Liver (tissue), 9 donors: ENCODE measurements around the gene POU3F1. TPM values are rescaled to one million over a fixed set of nuclear protein-coding genes. Genes with fewer than 3 reads are reported as not detected.

Experiments
- DNase-seq: peaks from one replicate; pipeline ENCODE4 v3.0.0-alpha.2; 2017; ENCODE audit warnings: low spot score
- H3K27ac ChIP-seq, 2 donors: one replicate each; pipeline ENCODE4 v1.7.0; 2013; ENCODE audit warnings: inconsistent platforms in 2 of 2, low read length in 2 of 2, control low read depth in 1 of 2, low read depth in 1 of 2, mild to moderate bottlenecking in 1 of 2
- H3K27me3 ChIP-seq, 4 donors: one replicate each; pipeline versions ENCODE4 v1.6.1 to v1.7.0; 2013; ENCODE audit warnings: low read length in 3 of 4, inconsistent platforms in 1 of 4, mild to moderate bottlenecking in 1 of 4, moderate library complexity in 1 of 4; ENCODE audit not compliant: control insufficient read depth in 4 of 4, insufficient read depth in 4 of 4
- H3K36me3 ChIP-seq, 4 donors: one replicate each; pipeline versions ENCODE4 v1.6.1 to v1.7.0; 2013; ENCODE audit warnings: low read length in 3 of 4, mild to moderate bottlenecking in 3 of 4, low read depth in 1 of 4, moderate library complexity in 1 of 4; ENCODE audit not compliant: control insufficient read depth in 4 of 4, insufficient read depth in 3 of 4
- H3K4me1 ChIP-seq, 4 donors: one replicate each; pipeline versions ENCODE4 v1.6.1 to v1.7.0; 2013; ENCODE audit warnings: low read length in 3 of 4, mild to moderate bottlenecking in 3 of 4, moderate library complexity in 1 of 4; ENCODE audit not compliant: control insufficient read depth in 4 of 4, insufficient read depth in 4 of 4
- H3K4me3 ChIP-seq, 3 donors: one replicate each; pipeline versions ENCODE4 v1.6.1 to v1.7.0; 2013; ENCODE audit warnings: low read length in 3 of 3, control low read depth in 1 of 3, low read depth in 1 of 3, mild to moderate bottlenecking in 1 of 3
- H3K9ac ChIP-seq, 2 donors: one replicate each; pipeline ENCODE4 v1.7.0; 2013; ENCODE audit warnings: low read length in 2 of 2, mild to moderate bottlenecking in 2 of 2, moderate library complexity in 2 of 2, control low read depth in 1 of 2, low read depth in 1 of 2
- H3K9me3 ChIP-seq, 4 donors: one replicate each; pipeline versions ENCODE4 v1.6.1 to v1.7.0; 2013; ENCODE audit warnings: low read length in 3 of 4; ENCODE audit not compliant: control insufficient read depth in 4 of 4
- EGR1 ChIP-seq, 2 donors: IDR thresholded peaks; 2 replicates each; pipeline ENCODE4 v1.6.1; 2016 to 2018; ENCODE audit warnings: antibody characterized with exemption in 2 of 2, low read depth in 2 of 2
- FOXA1 ChIP-seq: IDR thresholded peaks from 2 replicates; pipeline ENCODE4 v1.6.1; 2016; ENCODE audit warnings: antibody characterized with exemption
- FOXA2 ChIP-seq: IDR thresholded peaks from 2 replicates; pipeline ENCODE4 v1.6.1; 2016; ENCODE audit warnings: antibody characterized with exemption
- GABPA ChIP-seq, 2 donors: IDR thresholded peaks in 1 of 2; conservative IDR thresholded peaks in 1 of 2; 2 replicates each; pipeline ENCODE4 v1.6.1; 2016; ENCODE audit warnings: antibody characterized with exemption in 2 of 2, mild to moderate bottlenecking in 1 of 2, moderate library complexity in 1 of 2
- HNF4A ChIP-seq, 2 donors: conservative IDR thresholded peaks; 2 replicates each; pipeline ENCODE4 v1.6.1; 2016; ENCODE audit warnings: antibody characterized with exemption in 2 of 2, mild to moderate bottlenecking in 2 of 2
- HNF4G ChIP-seq: IDR thresholded peaks from 2 replicates; pipeline ENCODE4 v1.6.1; 2016; ENCODE audit warnings: antibody characterized with exemption
- JUND ChIP-seq, 2 donors: IDR thresholded peaks; 2 replicates each; pipeline ENCODE4 v1.6.1; 2016; ENCODE audit warnings: antibody characterized with exemption in 2 of 2
- NR2F2 ChIP-seq: IDR thresholded peaks from 2 replicates; pipeline ENCODE4 v1.6.1; 2016; ENCODE audit warnings: antibody characterized with exemption
- RAD21 ChIP-seq, 2 donors: IDR thresholded peaks; 2 replicates each; pipeline ENCODE4 v1.6.1; 2016; ENCODE audit warnings: antibody characterized with exemption in 2 of 2, mild to moderate bottlenecking in 2 of 2
- RXRA ChIP-seq, 2 donors: IDR thresholded peaks; 2 replicates each; pipeline ENCODE4 v1.6.1; 2017 to 2018; ENCODE audit warnings: antibody characterized with exemption in 2 of 2, mild to moderate bottlenecking in 1 of 2
- SP1 ChIP-seq: IDR thresholded peaks from 2 replicates; pipeline ENCODE4 v1.6.1; 2018; ENCODE audit warnings: antibody characterized with exemption, mild to moderate bottlenecking
- TAF1 ChIP-seq: conservative IDR thresholded peaks from 2 replicates; pipeline ENCODE4 v1.6.1; 2016; ENCODE audit warnings: antibody characterized with exemption, mild to moderate bottlenecking
- YY1 ChIP-seq: IDR thresholded peaks from 2 replicates; pipeline ENCODE4 v1.6.1; 2016; ENCODE audit warnings: antibody characterized with exemption, mild to moderate bottlenecking
- WGBS: extraction: QIAGEN DNeasy Blood & Tissue Kit; methylation state at CpG from one replicate; pipeline ENCODE4 v1.1.7; 2013; 5-methylcytosine and 5-hydroxymethylcytosine counted together
- polyA plus RNA-seq, 2 donors: library from polyadenylated mRNA; stranded (reverse) in 1 of 2; unstranded in 1 of 2; fragments of 200-250 nt in 1 of 2; fragments of >200 nt in 1 of 2; fragmentation: Nextera tagmentation in 1 of 2; extraction: Ambion mirVana in 1 of 2; gene quantifications; one replicate each; pipeline versions ENCODE4 v1.2.1 to v1.2.3, GENCODE V29; 2013 to 2015
- total RNA-seq, 2 donors: library from RNA; depleted of rRNA; stranded (reverse); fragments of >200 nt; gene quantifications; one replicate each; pipeline ENCODE4 v1.2.3, GENCODE V29; 2014
- TF ChIP-seq, protein P1 (sequence below): IDR thresholded peaks from 2 replicates; pipeline ENCODE4 v1.6.1; 2016; ENCODE audit warnings: antibody characterized with exemption
- TF ChIP-seq, protein P2 (sequence below): IDR thresholded peaks from 2 replicates; pipeline ENCODE4 v1.6.1; 2016; ENCODE audit warnings: antibody characterized with exemption, mild to moderate bottlenecking
- TF ChIP-seq, protein P3 (sequence below): IDR thresholded peaks from 2 replicates; pipeline ENCODE4 v1.6.1; 2016; ENCODE audit warnings: antibody characterized with exemption
- TF ChIP-seq, protein P4 (sequence below): IDR thresholded peaks from 2 replicates; pipeline ENCODE4 v1.6.1; 2016; ENCODE audit warnings: antibody characterized with exemption
- TF ChIP-seq, protein P5 (sequence below): fragments of 150-350 bp; IDR thresholded peaks from 2 replicates; pipeline ENCODE4 v1.5.1; 2017; ENCODE audit warnings: improper control_type of control experiment, low read depth, low read length; ENCODE audit not compliant: missing input control
- donor health status: healthy.
- donor health status: healthy.
- donor health status: healthy.
- donor health status: healthy.
- donor health status: healthy.

The POU3F1 gene
- total and polyA plus RNA-seq, 4 donors: not detected

DNA sequence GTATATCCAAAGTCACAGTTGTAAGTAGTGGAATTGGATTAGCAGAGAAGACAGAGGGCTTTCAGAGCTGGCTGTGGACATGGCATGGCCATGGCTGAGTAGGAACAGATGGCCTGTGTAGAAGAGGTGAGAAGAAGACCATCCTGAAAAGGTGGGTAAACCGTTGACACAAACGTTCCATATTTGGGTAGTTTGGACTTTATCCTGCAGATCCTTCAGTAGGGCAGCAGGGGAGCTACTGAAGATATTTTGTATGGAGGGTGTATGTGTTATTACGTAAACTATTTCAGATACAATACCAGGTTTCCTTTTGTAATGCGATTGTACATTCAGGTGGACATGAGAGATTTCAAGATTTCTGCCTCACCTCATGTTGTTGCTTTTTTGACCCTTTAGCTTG is 32.4 kb downstream of the POU3F1 start:
- DNase-seq: no peak
- H3K9ac ChIP-seq: peak overlapping the region in 1 of 2 donors; percentile 57
- H3K9me3 ChIP-seq: no peaks in the 10 kb centered on the region
- no peak overlapping the region for H3K4me3 ChIP-seq
- TF ChIP-seq, protein P1, sequence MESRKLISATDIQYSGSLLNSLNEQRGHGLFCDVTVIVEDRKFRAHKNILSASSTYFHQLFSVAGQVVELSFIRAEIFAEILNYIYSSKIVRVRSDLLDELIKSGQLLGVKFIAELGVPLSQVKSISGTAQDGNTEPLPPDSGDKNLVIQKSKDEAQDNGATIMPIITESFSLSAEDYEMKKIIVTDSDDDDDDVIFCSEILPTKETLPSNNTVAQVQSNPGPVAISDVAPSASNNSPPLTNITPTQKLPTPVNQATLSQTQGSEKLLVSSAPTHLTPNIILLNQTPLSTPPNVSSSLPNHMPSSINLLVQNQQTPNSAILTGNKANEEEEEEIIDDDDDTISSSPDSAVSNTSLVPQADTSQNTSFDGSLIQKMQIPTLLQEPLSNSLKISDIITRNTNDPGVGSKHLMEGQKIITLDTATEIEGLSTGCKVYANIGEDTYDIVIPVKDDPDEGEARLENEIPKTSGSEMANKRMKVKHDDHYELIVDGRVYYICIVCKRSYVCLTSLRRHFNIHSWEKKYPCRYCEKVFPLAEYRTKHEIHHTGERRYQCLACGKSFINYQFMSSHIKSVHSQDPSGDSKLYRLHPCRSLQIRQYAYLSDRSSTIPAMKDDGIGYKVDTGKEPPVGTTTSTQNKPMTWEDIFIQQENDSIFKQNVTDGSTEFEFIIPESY: no peak
- no peak for TF ChIP-seq GABPA (IDR thresholded peaks at IDR 0.05 in 1 of 2, conservative IDR thresholded peaks at IDR 0.05 in 1 of 2)
- no peak for TF ChIP-seq SP1
- no peak for TF ChIP-seq NR2F2
- TF ChIP-seq RAD21 (IDR thresholded peaks at IDR 0.05): no peak
- TF ChIP-seq, protein P2, sequence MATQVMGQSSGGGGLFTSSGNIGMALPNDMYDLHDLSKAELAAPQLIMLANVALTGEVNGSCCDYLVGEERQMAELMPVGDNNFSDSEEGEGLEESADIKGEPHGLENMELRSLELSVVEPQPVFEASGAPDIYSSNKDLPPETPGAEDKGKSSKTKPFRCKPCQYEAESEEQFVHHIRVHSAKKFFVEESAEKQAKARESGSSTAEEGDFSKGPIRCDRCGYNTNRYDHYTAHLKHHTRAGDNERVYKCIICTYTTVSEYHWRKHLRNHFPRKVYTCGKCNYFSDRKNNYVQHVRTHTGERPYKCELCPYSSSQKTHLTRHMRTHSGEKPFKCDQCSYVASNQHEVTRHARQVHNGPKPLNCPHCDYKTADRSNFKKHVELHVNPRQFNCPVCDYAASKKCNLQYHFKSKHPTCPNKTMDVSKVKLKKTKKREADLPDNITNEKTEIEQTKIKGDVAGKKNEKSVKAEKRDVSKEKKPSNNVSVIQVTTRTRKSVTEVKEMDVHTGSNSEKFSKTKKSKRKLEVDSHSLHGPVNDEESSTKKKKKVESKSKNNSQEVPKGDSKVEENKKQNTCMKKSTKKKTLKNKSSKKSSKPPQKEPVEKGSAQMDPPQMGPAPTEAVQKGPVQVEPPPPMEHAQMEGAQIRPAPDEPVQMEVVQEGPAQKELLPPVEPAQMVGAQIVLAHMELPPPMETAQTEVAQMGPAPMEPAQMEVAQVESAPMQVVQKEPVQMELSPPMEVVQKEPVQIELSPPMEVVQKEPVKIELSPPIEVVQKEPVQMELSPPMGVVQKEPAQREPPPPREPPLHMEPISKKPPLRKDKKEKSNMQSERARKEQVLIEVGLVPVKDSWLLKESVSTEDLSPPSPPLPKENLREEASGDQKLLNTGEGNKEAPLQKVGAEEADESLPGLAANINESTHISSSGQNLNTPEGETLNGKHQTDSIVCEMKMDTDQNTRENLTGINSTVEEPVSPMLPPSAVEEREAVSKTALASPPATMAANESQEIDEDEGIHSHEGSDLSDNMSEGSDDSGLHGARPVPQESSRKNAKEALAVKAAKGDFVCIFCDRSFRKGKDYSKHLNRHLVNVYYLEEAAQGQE: no peak
- TF ChIP-seq RXRA (IDR thresholded peaks at IDR 0.05): no peak
- TF ChIP-seq, protein P3, sequence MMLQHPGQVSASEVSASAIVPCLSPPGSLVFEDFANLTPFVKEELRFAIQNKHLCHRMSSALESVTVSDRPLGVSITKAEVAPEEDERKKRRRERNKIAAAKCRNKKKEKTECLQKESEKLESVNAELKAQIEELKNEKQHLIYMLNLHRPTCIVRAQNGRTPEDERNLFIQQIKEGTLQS: no peak
- TF ChIP-seq, protein P4, sequence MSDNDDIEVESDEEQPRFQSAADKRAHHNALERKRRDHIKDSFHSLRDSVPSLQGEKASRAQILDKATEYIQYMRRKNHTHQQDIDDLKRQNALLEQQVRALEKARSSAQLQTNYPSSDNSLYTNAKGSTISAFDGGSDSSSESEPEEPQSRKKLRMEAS: no peak
- no peak for TF ChIP-seq FOXA2
- TF ChIP-seq JUND (IDR thresholded peaks at IDR 0.05): no peak
- no peak for TF ChIP-seq TAF1
- TF ChIP-seq EGR1 (IDR thresholded peaks at IDR 0.05; ENCODE audit: low read depth in 2 of 2): no peak
- TF ChIP-seq, protein P5, sequence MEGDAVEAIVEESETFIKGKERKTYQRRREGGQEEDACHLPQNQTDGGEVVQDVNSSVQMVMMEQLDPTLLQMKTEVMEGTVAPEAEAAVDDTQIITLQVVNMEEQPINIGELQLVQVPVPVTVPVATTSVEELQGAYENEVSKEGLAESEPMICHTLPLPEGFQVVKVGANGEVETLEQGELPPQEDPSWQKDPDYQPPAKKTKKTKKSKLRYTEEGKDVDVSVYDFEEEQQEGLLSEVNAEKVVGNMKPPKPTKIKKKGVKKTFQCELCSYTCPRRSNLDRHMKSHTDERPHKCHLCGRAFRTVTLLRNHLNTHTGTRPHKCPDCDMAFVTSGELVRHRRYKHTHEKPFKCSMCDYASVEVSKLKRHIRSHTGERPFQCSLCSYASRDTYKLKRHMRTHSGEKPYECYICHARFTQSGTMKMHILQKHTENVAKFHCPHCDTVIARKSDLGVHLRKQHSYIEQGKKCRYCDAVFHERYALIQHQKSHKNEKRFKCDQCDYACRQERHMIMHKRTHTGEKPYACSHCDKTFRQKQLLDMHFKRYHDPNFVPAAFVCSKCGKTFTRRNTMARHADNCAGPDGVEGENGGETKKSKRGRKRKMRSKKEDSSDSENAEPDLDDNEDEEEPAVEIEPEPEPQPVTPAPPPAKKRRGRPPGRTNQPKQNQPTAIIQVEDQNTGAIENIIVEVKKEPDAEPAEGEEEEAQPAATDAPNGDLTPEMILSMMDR: no peak
- no peak for TF ChIP-seq HNF4G
- TF ChIP-seq HNF4A (conservative IDR thresholded peaks at IDR 0.05): no peak
- TF ChIP-seq FOXA1: no peak
- TF ChIP-seq YY1: no peak
- peaks cover 1 to 32% (median 22%) of the 10 kb centered on the region in 4 donors for H3K36me3 ChIP-seq
- WGBS: 55% methylated on average over 4 of the region's 4 CpGs
- peaks cover 5 to 30% (median 22%) of the 10 kb centered on the region in 4 donors for H3K4me1 ChIP-seq
- no peaks in the 10 kb centered on the region for H3K27me3 ChIP-seq
- H3K27ac ChIP-seq: no peak overlapping the region
